Uterus (tissue), 4 donors: ENCODE results near the gene ZNF433. TPM values are rescaled to one million over a fixed set of nuclear protein-coding genes. Genes with fewer than 3 reads are reported as not detected.

Experiments
- DNase-seq, 2 donors: peaks; one replicate each; pipeline ENCODE4 v3.0.0-alpha.2; 2019 to 2020
- H3K27ac ChIP-seq, 2 donors: fragments of 200-600 bp; sonication (generic); 1 replicate in 1 of 2; 2 replicates in 1 of 2; pipeline ENCODE4 v1.5.1; 2016 to 2018
- H3K27me3 ChIP-seq, 2 donors: fragments of 200-600 bp; sonication (generic); one replicate each; pipeline ENCODE4 v1.5.1; 2018 to 2019; ENCODE audit warnings: control low read depth in 1 of 2
- H3K36me3 ChIP-seq, 2 donors: fragments of 200-600 bp; sonication (generic); one replicate each; pipeline ENCODE4 v1.5.1; 2019; ENCODE audit warnings: control low read depth in 1 of 2
- H3K4me1 ChIP-seq, 2 donors: fragments of 200-600 bp; sonication (generic); one replicate each; pipeline ENCODE4 v1.5.1; 2018 to 2019; ENCODE audit warnings: control low read depth in 1 of 2
- H3K4me3 ChIP-seq, 2 donors: fragments of 200-600 bp; sonication (generic); 1 replicate in 1 of 2; 2 replicates in 1 of 2; pipeline ENCODE4 v1.5.1; 2018 to 2019; ENCODE audit warnings: mild to moderate bottlenecking in 1 of 2
- H3K9me3 ChIP-seq, 2 donors: fragments of 200-600 bp; sonication (generic); one replicate each; pipeline ENCODE4 v1.5.1; 2019; ENCODE audit warnings: control low read depth in 1 of 2
- POLR2A ChIP-seq, 2 donors: fragments of 450-650 bp; IDR thresholded peaks; one replicate each; pipeline ENCODE4 v1.6.1; 2016; ENCODE audit warnings: antibody characterized with exemption in 2 of 2, mild to moderate bottlenecking in 1 of 2, moderate library complexity in 1 of 2
- intact Hi-C: fragments of 100-400 bp; cut with DNase I; formaldehyde crosslinking; loops from one replicate; pipeline ENCODE4 v1.15.1; 2023; ENCODE audit warnings: low total_unique reads
- small RNA-seq: library from RNA; depleted of rRNA; stranded (forward); fragments of <200 nt; gene quantifications from one replicate; pipeline ENCODE3, GENCODE V24; 2016
- total RNA-seq, 4 donors: library from RNA; depleted of rRNA in 3 of 4; stranded (reverse); fragments of >200 nt in 3 of 4; gene quantifications; one replicate each; pipeline versions ENCODE4 v1.1.0 to v1.2.4, GENCODE V29; 2014 to 2023
- TF ChIP-seq, protein P1 (sequence below), 4 experiments: fragments of 200-600 bp in 2 of 4; fragments of 450-650 bp in 2 of 4; sonication (generic) in 2 of 4; IDR thresholded peaks; one replicate each; pipeline ENCODE4 v1.5.1; 2016 to 2019; ENCODE audit warnings: antibody characterized with exemption in 4 of 4, mild to moderate bottlenecking in 2 of 4, moderate library complexity in 1 of 4
- donor health status: DM: yes; HTN: yes; CAD: no.

ZNF433 gene
- total RNA-seq, 4 donors from 2014 or later, result 1.5 to 13.5 (median 7.5) TPM

DNA sequence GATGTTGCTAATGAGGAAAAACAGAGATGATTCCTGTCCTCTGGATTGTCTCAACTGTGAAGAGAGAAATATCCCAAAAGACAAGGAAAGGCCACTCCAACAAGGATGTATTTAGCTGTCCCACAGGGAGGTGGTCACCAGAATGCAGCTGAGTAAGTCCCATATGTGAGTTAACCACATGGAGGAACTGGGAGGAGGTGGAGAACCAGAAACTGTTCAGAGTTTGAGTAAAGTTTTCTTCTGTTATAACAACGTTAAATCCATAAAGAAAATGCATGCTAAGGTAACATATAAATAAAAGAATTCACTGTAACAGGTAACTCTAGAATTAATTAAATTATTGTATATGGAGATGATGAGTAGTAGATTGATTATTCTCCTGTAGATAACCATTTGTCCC is 65.3 kb downstream of the ZNF433 start:
- no peak for TF ChIP-seq POLR2A (IDR thresholded peaks at IDR 0.05)
- TF ChIP-seq, protein P1, sequence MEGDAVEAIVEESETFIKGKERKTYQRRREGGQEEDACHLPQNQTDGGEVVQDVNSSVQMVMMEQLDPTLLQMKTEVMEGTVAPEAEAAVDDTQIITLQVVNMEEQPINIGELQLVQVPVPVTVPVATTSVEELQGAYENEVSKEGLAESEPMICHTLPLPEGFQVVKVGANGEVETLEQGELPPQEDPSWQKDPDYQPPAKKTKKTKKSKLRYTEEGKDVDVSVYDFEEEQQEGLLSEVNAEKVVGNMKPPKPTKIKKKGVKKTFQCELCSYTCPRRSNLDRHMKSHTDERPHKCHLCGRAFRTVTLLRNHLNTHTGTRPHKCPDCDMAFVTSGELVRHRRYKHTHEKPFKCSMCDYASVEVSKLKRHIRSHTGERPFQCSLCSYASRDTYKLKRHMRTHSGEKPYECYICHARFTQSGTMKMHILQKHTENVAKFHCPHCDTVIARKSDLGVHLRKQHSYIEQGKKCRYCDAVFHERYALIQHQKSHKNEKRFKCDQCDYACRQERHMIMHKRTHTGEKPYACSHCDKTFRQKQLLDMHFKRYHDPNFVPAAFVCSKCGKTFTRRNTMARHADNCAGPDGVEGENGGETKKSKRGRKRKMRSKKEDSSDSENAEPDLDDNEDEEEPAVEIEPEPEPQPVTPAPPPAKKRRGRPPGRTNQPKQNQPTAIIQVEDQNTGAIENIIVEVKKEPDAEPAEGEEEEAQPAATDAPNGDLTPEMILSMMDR (IDR thresholded peaks at IDR 0.05), result no peak
- no peaks in the 10 kb centered on the region for H3K4me1 ChIP-seq
- no peak for DNase-seq

DNA sequence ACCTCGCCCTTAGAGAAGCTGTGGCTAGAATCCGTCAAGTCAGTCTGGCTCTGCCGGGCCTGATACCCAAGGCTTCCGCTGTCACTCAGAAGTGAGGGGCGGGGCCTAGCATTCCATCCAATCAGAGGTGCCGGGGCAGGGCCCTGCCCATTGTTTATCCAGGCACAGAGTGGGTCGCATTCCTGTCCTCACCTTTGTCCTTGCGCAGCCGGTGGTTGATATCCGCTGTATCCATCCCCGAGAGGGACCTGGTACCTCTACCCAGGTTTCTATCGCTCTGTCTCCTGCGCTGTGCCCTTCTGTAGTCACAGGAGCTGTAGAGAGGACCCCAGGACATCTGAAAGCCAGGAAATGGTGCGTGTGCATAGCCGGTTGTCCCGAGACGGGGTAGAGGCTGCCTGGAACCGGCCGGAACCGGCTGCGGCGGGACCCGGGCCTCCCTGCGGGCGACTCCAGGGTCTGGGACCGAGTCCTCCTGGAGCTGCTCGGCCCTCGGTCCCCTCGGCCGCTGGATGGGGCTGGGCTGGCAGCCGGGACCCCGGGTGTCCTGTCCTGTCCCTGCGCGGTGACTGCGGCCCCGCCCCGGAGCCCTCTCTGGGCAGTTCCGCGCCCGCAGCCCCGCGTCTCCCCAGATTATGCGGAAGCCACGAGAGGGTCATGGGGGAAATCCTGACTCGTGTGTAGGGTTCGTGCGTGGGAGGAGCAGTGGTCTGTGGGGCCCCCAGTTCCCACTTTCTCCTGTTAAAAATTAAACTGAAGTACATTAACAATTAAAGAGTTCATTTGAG is 70.4 kb downstream of the ZNF433 start, which contains the start of gene ZNF763:
Gene ZNF763, plus strand, starts transcription at position 183 of the 788 bp plus-strand sequence. Its CDS starts 169 bp downstream, at position 352.
- DNase-seq, result peak; percentile 91 to 93
- Histone ChIP-seq H3K9me3 (no peaks in the 10 kb centered on the region), H3K27me3 (no peaks in the 10 kb centered on the region), H3K4me3 (peak within 1 kb of the TSS; percentile 52 to 79), H3K27ac (peak within 1 kb of the TSS; percentile 89 to 99), H3K36me3 (no peaks in the 10 kb centered on the region), H3K4me1 (peaks cover 0 to 6% of the 10 kb centered on the region in 2 donors)
- intact Hi-C loops, result loop anchor here (2.0 kb wide), 1 partner anchor 24 kb away; no protein-coding TSS in a partner anchor
- TF ChIP-seq POLR2A (IDR thresholded peaks at IDR 0.05), result peak; percentile 50 to 63
- TF ChIP-seq, protein P1 (IDR thresholded peaks at IDR 0.05), result peak in 1 of 4 experiments; percentile 17

More for the DNA sequence above, 65.3 kb downstream of the ZNF433 start:
- Histone ChIP-seq H3K36me3 (no peaks in the 10 kb centered on the region), H3K27me3 (no peaks in the 10 kb centered on the region), H3K27ac (no peak overlapping the region), H3K4me3 (no peak overlapping the region), H3K9me3 (no peaks in the 10 kb centered on the region)
- intact Hi-C loops, result no loop called here

Small RNAs within 50 kb of the gene (small RNA-seq; reads per million reads assigned to genes)
- not detected for gene RNA5SP464
- gene RNA5SP465, result not detected
- not detected for gene RNA5SP466

Other genes with a start within 250 kb of the ZNF433 start
- 10 to 100 TPM in 1 of 4 donors, 1 to 10 TPM in 2, under 1 TPM in 1; 0.59 to 10.9 (median 4.2) TPM for gene ZNF491, start 237.2 kb downstream of the ZNF433 start, total RNA-seq
- 100 to 1,000 TPM in 1 of 4 donors, 10 to 100 TPM in 3; 18.5 to 139 (median 23.0) TPM for gene ZNF440, start 221.4 kb downstream of the ZNF433 start, total RNA-seq
- gene ZNF439, start 187.0 kb downstream of the ZNF433 start, total RNA-seq, result 10 to 100 TPM in 2 of 4 donors, 1 to 10 TPM in 2; 5.4 to 19.8 (median 11.0) TPM
- gene ZNF69, start 147.9 kb downstream of the ZNF433 start, total RNA-seq, result 10 to 100 TPM in 2 of 4 donors, 1 to 10 TPM in 2; 1.2 to 16.1 (median 10.7) TPM
- 10 to 100 TPM in 3 of 4 donors, 1 to 10 TPM in 1; 9.7 to 21.2 (median 17.7) TPM for gene ZNF700, start 110.6 kb downstream of the ZNF433 start, total RNA-seq
- 1 to 10 TPM in 3 of 4 donors, under 1 TPM in 1; 0.88 to 6.0 (median 1.7) TPM for gene ZNF763, start 70.6 kb downstream of the ZNF433 start, total RNA-seq
- under 1 TPM in 3 of 4 donors, not detected in 1; 0.26 to 0.55 (median 0.28) TPM for gene ZNF878, start 17.3 kb upstream of the ZNF433 start, total RNA-seq
- gene ZNF844, start 29.1 kb upstream of the ZNF433 start, total RNA-seq, result 10 to 100 TPM; 10.8 to 39.4 (median 16.6) TPM
- gene ZNF20, start 104.7 kb upstream of the ZNF433 start, total RNA-seq, result 10 to 100 TPM in 1 of 4 donors, 1 to 10 TPM in 1, not detected in 2; 5.0 to 15.7 TPM
- gene ZNF625, start 121.1 kb upstream of the ZNF433 start, total RNA-seq, result 10 to 100 TPM in 2 of 4 donors, 1 to 10 TPM in 2; 4.4 to 34.8 (median 10.1) TPM
- 10 to 100 TPM in 2 of 4 donors, 1 to 10 TPM in 2; 2.1 to 31.7 (median 13.0) TPM for gene ZNF136, start 127.4 kb upstream of the ZNF433 start, total RNA-seq